Keratinocyte (primary cell): ENCODE results near the gene SEMA4D.

Source experiments
- CTCF ChIP-seq, 3 experiments: IDR thresholded peaks in 1 of 3; conservative IDR thresholded peaks in 1 of 3; optimal IDR thresholded peaks in 1 of 3; 2 replicates in 2 of 3; 3 replicates in 1 of 3; pipeline versions ENCODE3 to v1.5.1; 2011; ENCODE audit warnings: low read length in 3 of 3, mild to moderate bottlenecking in 3 of 3, moderate library complexity in 2 of 3, control low read depth in 1 of 3, inconsistent platforms in 1 of 3; ENCODE audit not compliant: insufficient read depth in 2 of 3; ENCODE audit errors: extremely low read depth in 1 of 3
- EZH2 ChIP-seq: IDR thresholded peaks from one replicate; pipeline ENCODE4 v1.6.1; 2012; ENCODE audit warnings: inconsistent platforms, mild to moderate bottlenecking, low read length, moderate library complexity

GRCh38 chr9:89522261-89522958, 24.5 kb upstream of the SEMA4D start:
- TF ChIP-seq CTCF (optimal IDR thresholded peaks at IDR 0.05 in 1 of 3, IDR thresholded peaks at IDR 0.05 in 1 of 3, conservative IDR thresholded peaks at IDR 0.05 in 1 of 3; ENCODE audit: extremely low read depth in 1 of 3, insufficient read depth in 2 of 3, low read length in 3 of 3) (no peak), EZH2 (no peak)
